ENCODE measurements around the gene NMRK2. TPM values are rescaled to one million over a fixed set of nuclear protein-coding genes. Genes with fewer than 3 reads are reported as not detected.
"Not testable (repeated sequence)": the region's sequence is repeated elsewhere in the genome, so short reads cannot be mapped to it uniquely, and the experiment has no call there.

Gene NMRK2
- total RNA-seq, 1 experiment from 2014 or later, result not detected

GRCh38 chr19:3936506-3937442, 3.9 kb downstream of the NMRK2 start:
- DNase-seq (ENCODE audit: low read depth), result no peak

- DNase-seq (ENCODE audit: low read depth), result not testable (repeated sequence)
Observed at GRCh38 chr19:3938300-3938950, 5.6 kb downstream of the NMRK2 start.

DNA sequence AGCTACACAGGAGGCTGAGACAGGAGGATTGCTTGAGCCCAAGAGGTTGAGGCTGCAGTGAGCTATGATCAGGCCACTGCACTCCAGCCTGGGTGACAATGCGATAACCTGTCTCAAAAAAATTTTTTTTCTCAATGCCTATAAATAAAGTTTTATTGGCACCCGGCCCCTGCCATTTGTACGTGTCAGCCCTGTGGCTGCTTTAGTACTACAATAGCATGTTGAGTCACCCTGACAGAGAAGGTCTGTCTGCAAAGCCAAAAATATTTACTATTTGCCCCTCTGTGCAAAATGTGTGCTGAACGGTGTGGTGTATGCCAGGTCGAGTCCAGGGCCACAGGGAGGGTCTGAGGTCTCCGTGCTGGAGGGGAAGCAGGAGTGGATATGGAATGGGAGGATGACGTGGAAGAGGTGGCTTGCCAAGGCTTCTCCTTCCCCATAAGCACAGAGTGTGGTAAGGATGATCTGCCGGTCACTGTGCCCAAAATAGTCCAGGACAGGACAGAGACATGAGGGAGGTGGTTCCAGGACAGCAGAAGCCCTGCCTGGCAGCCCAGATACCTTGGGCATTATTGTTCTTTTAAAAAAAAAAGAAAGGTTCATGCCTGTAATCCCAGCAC, 10.0 kb downstream of the NMRK2 start:
- DNase-seq (ENCODE audit: low read depth), result no peak

- no peak for DNase-seq (ENCODE audit: low read depth)
Observed at GRCh38 chr19:3944018-3944721, 11.3 kb downstream of the NMRK2 start.

DNA sequence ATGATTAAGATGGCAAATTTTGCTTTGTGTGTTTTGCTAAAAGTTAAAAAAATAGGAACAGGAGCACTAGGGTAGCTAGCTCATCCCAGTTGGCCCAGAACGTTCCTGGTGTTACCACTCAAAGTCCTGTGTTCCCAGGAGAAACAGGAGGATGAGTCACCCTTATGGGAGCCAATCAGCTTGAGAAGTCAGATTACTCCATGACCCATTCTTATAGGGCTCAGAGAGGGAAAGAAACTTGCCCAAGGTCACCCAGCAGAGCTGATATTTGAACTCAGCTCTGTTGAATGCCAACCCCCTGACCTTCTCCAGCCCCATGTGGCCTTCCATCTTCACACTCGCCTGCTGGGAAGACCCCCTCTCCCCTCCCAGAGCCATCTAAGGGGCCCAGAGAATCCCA, 13.0 kb downstream of the NMRK2 start:
- no peak for DNase-seq (ENCODE audit: low read depth)

- DNase-seq (ENCODE audit: low read depth), result not testable (repeated sequence)
Observed at GRCh38 chr19:3947316-3947933, 14.6 kb downstream of the NMRK2 start.

DNA sequence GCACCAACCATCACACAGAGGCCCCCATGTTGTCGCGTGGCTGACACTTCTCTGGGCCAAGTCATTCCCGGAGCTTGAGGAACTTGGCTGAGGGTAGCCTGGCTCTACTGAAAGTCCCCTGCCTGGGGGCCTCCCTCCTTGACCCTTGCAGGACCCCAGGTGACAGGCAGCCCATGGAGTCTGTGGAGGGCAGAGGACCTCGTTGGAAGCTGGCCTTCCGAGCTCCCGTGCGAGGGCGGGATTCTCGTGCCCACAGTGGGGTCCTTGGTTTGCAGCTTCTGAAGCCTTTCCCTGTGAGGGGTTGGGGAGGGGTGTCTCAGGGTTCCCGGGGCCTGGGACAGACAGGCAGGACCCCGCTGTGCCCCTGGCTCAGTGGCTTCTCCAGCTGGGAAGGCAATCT, 16.4 kb downstream of the NMRK2 start:
- no peak for DNase-seq (ENCODE audit: low read depth)

DNA sequence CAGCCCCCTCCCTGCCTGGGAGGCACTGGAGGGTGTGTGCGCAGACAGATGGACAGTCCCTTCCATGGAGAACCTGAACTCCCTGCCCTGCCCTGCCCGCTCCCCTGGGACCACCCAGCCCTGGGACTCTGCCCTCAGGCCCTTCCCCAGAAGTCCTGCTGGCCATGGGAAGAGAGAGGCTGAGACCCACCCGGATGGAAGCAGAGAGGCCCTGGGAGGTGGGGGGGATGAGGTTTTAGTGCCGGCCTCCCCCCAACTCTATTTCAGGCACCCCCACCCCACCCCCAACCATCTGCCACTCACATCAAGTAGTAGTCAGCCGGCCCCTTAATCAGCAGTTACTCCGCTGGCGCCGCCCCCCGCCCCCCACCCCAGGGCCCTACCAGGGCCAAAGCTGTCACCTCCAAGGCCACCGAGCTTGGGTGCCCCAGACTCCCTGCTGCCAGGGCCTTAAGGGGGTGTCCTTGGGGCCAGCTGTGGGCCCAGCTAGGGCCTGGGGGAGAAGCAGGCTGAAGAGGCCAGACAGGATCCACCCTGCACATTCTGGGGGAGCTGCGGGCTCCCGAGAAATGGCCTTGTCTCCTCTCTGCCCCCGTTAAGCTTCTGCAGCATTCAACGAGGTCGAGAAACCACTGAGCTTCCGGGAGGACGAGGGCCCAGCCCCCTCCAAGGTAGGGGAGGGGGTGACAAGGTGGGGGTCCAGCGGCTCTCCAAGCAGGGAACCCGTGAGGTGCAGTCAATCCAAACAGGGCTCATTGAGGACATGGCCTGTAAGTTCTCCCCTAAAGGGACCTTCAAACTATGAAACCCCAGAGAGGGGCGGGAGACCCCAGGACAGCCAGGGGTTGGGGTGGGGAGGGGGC, 17.4 kb downstream of the NMRK2 start:
- no peak for DNase-seq (ENCODE audit: low read depth)

- no peak for DNase-seq (ENCODE audit: low read depth)
Observed at GRCh38 chr19:3950871-3951861, 18.3 kb downstream of the NMRK2 start.

DNA sequence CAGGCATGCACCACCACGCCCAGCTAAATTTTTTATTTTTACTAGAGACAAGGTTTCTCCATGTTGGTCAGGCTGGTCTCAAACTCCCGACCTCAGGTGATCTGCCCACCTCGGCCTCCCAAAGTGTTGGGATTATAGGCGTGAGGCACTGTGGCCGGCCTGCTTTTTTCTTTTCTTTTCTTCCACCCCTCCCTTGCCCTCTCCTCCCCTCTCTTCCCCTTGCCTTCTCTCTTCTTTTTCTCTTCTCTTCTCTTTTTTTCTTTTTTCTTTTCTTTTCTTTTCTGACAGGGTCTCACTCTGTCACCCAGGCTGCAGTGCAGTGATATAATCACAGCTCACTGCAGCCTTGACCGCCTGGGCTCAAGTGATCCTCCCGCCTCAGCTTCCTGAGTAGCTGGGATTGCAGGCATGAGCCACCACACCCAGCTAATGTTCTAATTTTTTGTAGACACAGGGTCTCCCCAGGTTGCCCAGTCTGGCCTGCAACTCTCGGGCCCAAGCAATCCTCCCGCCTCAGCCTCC, 19.9 kb downstream of the NMRK2 start:
- not testable (repeated sequence) for DNase-seq (ENCODE audit: low read depth)

GRCh38 chr19:3954107-3954506, 21.2 kb downstream of the NMRK2 start:
- no peak for DNase-seq (ENCODE audit: low read depth)

DNA sequence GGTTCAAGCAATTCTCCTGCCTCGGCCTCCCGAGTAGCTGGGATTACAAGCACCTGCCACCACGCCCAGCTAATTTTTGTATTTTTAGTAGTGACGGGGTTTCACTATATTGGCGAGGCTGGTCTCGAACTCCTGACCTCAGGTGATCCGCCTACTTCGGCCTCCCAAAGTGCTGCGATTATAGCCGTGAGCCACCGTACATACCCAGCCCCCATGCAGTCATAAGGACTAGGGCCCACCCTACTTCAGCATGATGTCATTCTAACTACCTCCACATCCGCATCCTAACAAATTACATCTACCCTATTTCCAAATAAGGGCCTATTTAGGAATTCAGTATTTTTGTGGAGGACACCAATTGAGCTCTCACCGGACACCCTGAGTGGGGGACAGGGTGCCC, 22.4 kb downstream of the NMRK2 start:
- DNase-seq (ENCODE audit: low read depth), result not testable (repeated sequence)

- DNase-seq (ENCODE audit: low read depth), result no peak
Observed at GRCh38 chr19:3955688-3956087, 22.8 kb downstream of the NMRK2 start.

- no peak for DNase-seq (ENCODE audit: low read depth)
Observed at GRCh38 chr19:3958836-3959765, 26.2 kb downstream of the NMRK2 start.

GRCh38 chr19:3959766-3960131, 26.9 kb downstream of the NMRK2 start:
- no peak for DNase-seq (ENCODE audit: low read depth)

GRCh38 chr19:3961007-3961406, 28.1 kb downstream of the NMRK2 start:
- no peak for DNase-seq (ENCODE audit: low read depth)

GRCh38 chr19:3963458-3964255, 30.8 kb downstream of the NMRK2 start:
- no peak for DNase-seq (ENCODE audit: low read depth)

All from HT1080 (cell line).